PFSK-1 (cell line): ENCODE results near the gene CACNG4.

ENCODE experiments used
- FOXP2 ChIP-seq: optimal IDR thresholded peaks from 2 replicates; pipeline ENCODE3; 2011; ENCODE audit warnings: borderline replicate concordance, control low read depth, inconsistent platforms; ENCODE audit not compliant: insufficient read depth; ENCODE audit errors: extremely low read length, extremely low read depth
- POLR2AphosphoS5 ChIP-seq: IDR thresholded peaks from 2 replicates; pipeline ENCODE4 v1.6.1; 2012; ENCODE audit warnings: low read depth, mild to moderate bottlenecking, control low read depth, low read length, moderate library complexity
- SIN3A ChIP-seq: IDR thresholded peaks from 2 replicates; pipeline ENCODE4 v1.6.1; 2012; ENCODE audit warnings: mild to moderate bottlenecking, low read length, moderate library complexity, borderline replicate concordance; ENCODE audit not compliant: insufficient read depth
- TAF1 ChIP-seq: IDR thresholded peaks from 2 replicates; pipeline ENCODE4 v1.6.1; 2012; ENCODE audit warnings: low read length, control low read depth, borderline replicate concordance; ENCODE audit not compliant: insufficient read depth
- TF ChIP-seq, protein P1 (sequence below), 2 experiments: IDR thresholded peaks; 2 replicates each; pipeline versions ENCODE4 v1.6.1 to v1.8.0; 2011 to 2012; ENCODE audit warnings: low read depth in 2 of 2, low read length in 2 of 2, control low read depth in 1 of 2, inconsistent platforms in 1 of 2, mild to moderate bottlenecking in 1 of 2, moderate library complexity in 1 of 2; ENCODE audit not compliant: insufficient read depth in 1 of 2

CACNG4 gene

DNA sequence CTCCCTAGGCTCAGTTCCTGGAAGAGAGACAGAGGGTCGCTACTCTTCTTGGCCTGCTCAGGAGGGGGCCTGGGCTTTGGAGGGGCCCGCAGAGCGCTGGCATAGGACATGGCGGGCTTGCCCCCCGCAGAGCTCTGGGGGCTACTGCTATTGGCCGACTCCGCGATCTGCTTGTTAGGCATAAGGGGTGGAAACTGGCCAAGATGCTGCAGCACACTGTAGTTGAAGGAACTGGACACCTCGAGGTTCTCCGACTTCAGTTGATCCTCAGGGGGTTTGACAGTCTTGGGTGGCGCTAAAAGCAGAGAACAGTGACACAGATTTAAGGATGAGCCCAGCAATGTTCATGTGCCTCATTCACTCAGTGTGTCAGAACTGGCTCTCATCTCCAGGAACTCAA lies 113.8 kb downstream of the CACNG4 start:
- TF ChIP-seq TAF1 (no peak), FOXP2 (no peak), SIN3A (no peak), POLR2AphosphoS5 (no peak)
- TF ChIP-seq, protein P1, sequence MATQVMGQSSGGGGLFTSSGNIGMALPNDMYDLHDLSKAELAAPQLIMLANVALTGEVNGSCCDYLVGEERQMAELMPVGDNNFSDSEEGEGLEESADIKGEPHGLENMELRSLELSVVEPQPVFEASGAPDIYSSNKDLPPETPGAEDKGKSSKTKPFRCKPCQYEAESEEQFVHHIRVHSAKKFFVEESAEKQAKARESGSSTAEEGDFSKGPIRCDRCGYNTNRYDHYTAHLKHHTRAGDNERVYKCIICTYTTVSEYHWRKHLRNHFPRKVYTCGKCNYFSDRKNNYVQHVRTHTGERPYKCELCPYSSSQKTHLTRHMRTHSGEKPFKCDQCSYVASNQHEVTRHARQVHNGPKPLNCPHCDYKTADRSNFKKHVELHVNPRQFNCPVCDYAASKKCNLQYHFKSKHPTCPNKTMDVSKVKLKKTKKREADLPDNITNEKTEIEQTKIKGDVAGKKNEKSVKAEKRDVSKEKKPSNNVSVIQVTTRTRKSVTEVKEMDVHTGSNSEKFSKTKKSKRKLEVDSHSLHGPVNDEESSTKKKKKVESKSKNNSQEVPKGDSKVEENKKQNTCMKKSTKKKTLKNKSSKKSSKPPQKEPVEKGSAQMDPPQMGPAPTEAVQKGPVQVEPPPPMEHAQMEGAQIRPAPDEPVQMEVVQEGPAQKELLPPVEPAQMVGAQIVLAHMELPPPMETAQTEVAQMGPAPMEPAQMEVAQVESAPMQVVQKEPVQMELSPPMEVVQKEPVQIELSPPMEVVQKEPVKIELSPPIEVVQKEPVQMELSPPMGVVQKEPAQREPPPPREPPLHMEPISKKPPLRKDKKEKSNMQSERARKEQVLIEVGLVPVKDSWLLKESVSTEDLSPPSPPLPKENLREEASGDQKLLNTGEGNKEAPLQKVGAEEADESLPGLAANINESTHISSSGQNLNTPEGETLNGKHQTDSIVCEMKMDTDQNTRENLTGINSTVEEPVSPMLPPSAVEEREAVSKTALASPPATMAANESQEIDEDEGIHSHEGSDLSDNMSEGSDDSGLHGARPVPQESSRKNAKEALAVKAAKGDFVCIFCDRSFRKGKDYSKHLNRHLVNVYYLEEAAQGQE (IDR thresholded peaks at IDR 0.05; ENCODE audit: insufficient read depth in 1 of 2, low read depth in 2 of 2, low read length in 2 of 2) = no peak

DNA sequence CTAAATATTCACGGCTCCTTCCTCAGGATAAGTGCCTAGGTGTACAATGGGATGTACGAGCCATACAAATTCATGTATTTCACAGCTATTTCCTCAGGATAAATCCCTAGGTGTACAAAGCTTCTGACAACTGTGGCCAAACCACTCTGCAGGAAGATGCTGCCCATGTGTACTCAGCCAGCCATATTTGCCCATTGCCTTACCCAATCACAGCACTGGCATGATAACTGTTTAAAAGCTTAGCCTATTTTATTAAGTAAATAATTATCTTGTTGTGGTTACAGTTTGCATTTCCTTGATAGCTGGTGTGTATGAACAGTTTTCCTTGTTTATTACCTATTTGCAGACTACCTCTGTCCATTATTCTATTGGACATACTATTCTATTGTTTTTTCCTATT lies 115.0 kb downstream of the CACNG4 start:
- TF ChIP-seq TAF1 = no peak

GRCh38 chr17:67080804-67081203 lies 116.3 kb downstream of the CACNG4 start:
- TF ChIP-seq POLR2AphosphoS5 = no peak
- TF ChIP-seq SIN3A = no peak
- TF ChIP-seq, protein P1 (IDR thresholded peaks at IDR 0.05; ENCODE audit: insufficient read depth in 1 of 2, low read depth in 2 of 2, low read length in 2 of 2) = no peak
- no peak for TF ChIP-seq FOXP2
- no peak for TF ChIP-seq TAF1

GRCh38 chr17:67082107-67082506 lies 117.6 kb downstream of the CACNG4 start:
- no peak for TF ChIP-seq FOXP2
- TF ChIP-seq SIN3A = no peak
- no peak for TF ChIP-seq POLR2AphosphoS5
- TF ChIP-seq, protein P1 (IDR thresholded peaks at IDR 0.05; ENCODE audit: insufficient read depth in 1 of 2, low read depth in 2 of 2, low read length in 2 of 2) = no peak
- TF ChIP-seq TAF1 = no peak
